HEK293T (cell line): ENCODE measurements around the gene SMCO3.
A peak's percentile ranks its signal among the peaks of the same experiment; 100 is the strongest.

Source experiments
- CTCF ChIA-PET: fragments of 350-600 bp; formaldehyde crosslinking; extraction: SDS; loops from one replicate; lab custom pipeline; 2021; ENCODE audit warnings: antibody characterized with exemption, inconsistent platforms; lab: Yijun Ruan, JAX
- POLR2A ChIA-PET: fragments of 350-600 bp; formaldehyde crosslinking; extraction: SDS; loops from one replicate; lab custom pipeline; 2020; ENCODE audit warnings: antibody characterized with exemption, inconsistent platforms; lab: Yijun Ruan, JAX
- DNase-seq: peaks from one replicate; pipeline ENCODE4 v3.0.0; 2012; ENCODE audit warnings: mixed read lengths; ENCODE audit errors: extremely low spot score
- ARNT ChIP-seq: fragments of 450-650 bp; IDR thresholded peaks from 2 replicates; pipeline ENCODE4 v1.6.1; 2017; ENCODE audit warnings: mild to moderate bottlenecking
- BHLHE40 ChIP-seq: fragments of 450-650 bp; IDR thresholded peaks from 2 replicates; pipeline ENCODE4 v1.6.1; 2016; ENCODE audit warnings: mild to moderate bottlenecking, moderate library complexity, borderline replicate concordance
- CTBP1 ChIP-seq: fragments of 450-650 bp; IDR thresholded peaks from 2 replicates; pipeline ENCODE4 v1.6.1; 2016; ENCODE audit warnings: borderline replicate concordance
- ELF4 ChIP-seq: fragments of 450-650 bp; IDR thresholded peaks from 2 replicates; pipeline ENCODE4 v1.6.1; 2017; ENCODE audit warnings: antibody characterized with exemption
- FOXA1 ChIP-seq: fragments of 450-650 bp; IDR thresholded peaks from 2 replicates; pipeline ENCODE4 v1.6.1; 2016; ENCODE audit warnings: mild to moderate bottlenecking
- FOXK2 ChIP-seq: fragments of 450-650 bp; IDR thresholded peaks from 2 replicates; pipeline ENCODE4 v1.6.1; 2016; ENCODE audit warnings: mild to moderate bottlenecking
- FOXM1 ChIP-seq: fragments of 450-650 bp; IDR thresholded peaks from 2 replicates; pipeline ENCODE4 v1.6.1; 2017; ENCODE audit warnings: mild to moderate bottlenecking, borderline replicate concordance
- HDGF ChIP-seq: fragments of 450-650 bp; IDR thresholded peaks from 2 replicates; pipeline ENCODE4 v1.6.1; 2017; ENCODE audit warnings: antibody characterized with exemption, borderline replicate concordance
- L3MBTL2 ChIP-seq: fragments of 450-650 bp; conservative IDR thresholded peaks from 2 replicates; pipeline ENCODE4 v1.6.1; 2016; ENCODE audit warnings: mild to moderate bottlenecking
- LEF1 ChIP-seq: fragments of 450-650 bp; IDR thresholded peaks from 2 replicates; pipeline ENCODE4 v1.6.1; 2017; ENCODE audit warnings: mild to moderate bottlenecking, borderline replicate concordance
- NFRKB ChIP-seq: fragments of 450-650 bp; IDR thresholded peaks from 2 replicates; pipeline ENCODE4 v1.6.1; 2016; ENCODE audit warnings: mild to moderate bottlenecking, moderate library complexity
- PKNOX1 ChIP-seq: fragments of 450-650 bp; IDR thresholded peaks from 2 replicates; pipeline ENCODE4 v1.6.1; 2016
- SP1 ChIP-seq: fragments of 450-650 bp; IDR thresholded peaks from 2 replicates; pipeline ENCODE4 v1.6.1; 2017
- SUZ12 ChIP-seq: fragments of 450-650 bp; IDR thresholded peaks from 2 replicates; pipeline ENCODE4 v1.6.1; 2016; ENCODE audit warnings: mild to moderate bottlenecking
- TARDBP ChIP-seq: fragments of 450-650 bp; IDR thresholded peaks from 2 replicates; pipeline ENCODE4 v1.6.1; 2016
- ZNF384 ChIP-seq: fragments of 450-650 bp; IDR thresholded peaks from 2 replicates; pipeline ENCODE4 v1.6.1; 2016

SMCO3 gene

GRCh38 chr12:14814014-14814413 lies at the start of gene SMCO3:
Gene SMCO3, minus strand, starts transcription at chr12:14814182. Its CDS starts 7,502 bp downstream, at chr12:14806680.
- no peak for DNase-seq
- no peak for TF ChIP-seq TARDBP
- no peak for TF ChIP-seq FOXA1
- TF ChIP-seq L3MBTL2, result no peak
- no peak for TF ChIP-seq PKNOX1
- TF ChIP-seq ZNF384, result no peak
- TF ChIP-seq SUZ12, result no peak
- TF ChIP-seq BHLHE40, result no peak
- TF ChIP-seq FOXM1, result no peak
- no peak for TF ChIP-seq FOXK2
- no peak for TF ChIP-seq ELF4
- no peak for TF ChIP-seq HDGF
- TF ChIP-seq SP1, result no peak
- no peak for TF ChIP-seq ARNT
- no peak for TF ChIP-seq LEF1
- TF ChIP-seq CTBP1, result no peak
- no peak for TF ChIP-seq NFRKB
- ChIA-PET POLR2A (interaction anchor here (1.3 to 1.6 kb wide), 3 partner anchors 9 to 43 kb away, joined by 3 to 9 read pairs (median 4); partner anchors contain the start of genes C12orf60 and WBP11), CTCF (interaction anchor here (0.8 kb wide), 1 partner anchor 32 kb away, joined by 3 read pairs; no protein-coding TSS in a partner anchor)

GRCh38 chr12:14860490-14860889 lies 46.5 kb upstream of the SMCO3 start:
- POLR2A ChIA-PET, result no interaction called here
- CTCF ChIA-PET, result no interaction called here
- TF ChIP-seq FOXM1, result no peak
- no peak for TF ChIP-seq SUZ12
- no peak for TF ChIP-seq BHLHE40
- TF ChIP-seq SP1, result no peak
- no peak for TF ChIP-seq FOXA1
- no peak for TF ChIP-seq L3MBTL2
- TF ChIP-seq FOXK2, result no peak
- TF ChIP-seq ELF4, result no peak
- no peak for TF ChIP-seq TARDBP
- no peak for TF ChIP-seq HDGF
- no peak for TF ChIP-seq PKNOX1
- no peak for TF ChIP-seq ZNF384
- TF ChIP-seq LEF1, result no peak
- TF ChIP-seq ARNT, result no peak
- DNase-seq, result no peak

GRCh38 chr12:14858513-14858912 lies 44.5 kb upstream of the SMCO3 start:
- CTCF ChIA-PET, result interaction anchor here (0.7 kb wide), 1 partner anchor 126 kb away, joined by 5 read pairs; no protein-coding TSS in a partner anchor
- POLR2A ChIA-PET, result no interaction called here
- TF ChIP-seq BHLHE40 (no peak), LEF1 (no peak), TARDBP (no peak), NFRKB (no peak), L3MBTL2 (no peak), ELF4 (no peak), CTBP1 (no peak), FOXA1 (no peak), ZNF384 (no peak)
- no peak for DNase-seq

- ChIA-PET CTCF (interaction anchor here (0.5 to 1.4 kb wide), 2 partner anchors 9 to 140 kb away, joined by 5 to 8 read pairs; no protein-coding TSS in a partner anchor), POLR2A (interaction anchor here (1.1 kb wide), 1 partner anchor 83 kb away, joined by 4 read pairs; a partner anchor contains a TSS)
- DNase-seq, result peak; percentile 11
- TF ChIP-seq PKNOX1 (peak; percentile 53), SP1 (no peak)
Observed at GRCh38 chr12:14854586-14855183, 40.7 kb upstream of the SMCO3 start.

- POLR2A ChIA-PET, result no interaction called here
- CTCF ChIA-PET, result interaction anchor here (0.5 to 1.4 kb wide), 3 partner anchors 8 to 367 kb away, joined by 3 to 8 read pairs (median 5); partner anchors contain the start of gene RERG
- DNase-seq, result no peak
- TF ChIP-seq SP1 (no peak), NFRKB (no peak), TARDBP (no peak), FOXA1 (no peak), ZNF384 (no peak), LEF1 (no peak)
Observed at GRCh38 chr12:14853961-14854360, 40.0 kb upstream of the SMCO3 start.

- ChIA-PET CTCF (interaction anchor here (1.1 kb wide), 1 partner anchor 368 kb away, joined by 3 read pairs; the partner anchor contains the start of gene RERG), POLR2A (no interaction called here)
- TF ChIP-seq SP1 (no peak), FOXA1 (no peak), TARDBP (no peak), ELF4 (no peak), SUZ12 (no peak), ZNF384 (no peak), NFRKB (no peak), FOXK2 (no peak), PKNOX1 (no peak), BHLHE40 (no peak), LEF1 (no peak), L3MBTL2 (no peak), HDGF (no peak), FOXM1 (no peak), CTBP1 (no peak), ARNT (no peak)
- DNase-seq, result no peak
Observed at GRCh38 chr12:14852880-14853279, 38.9 kb upstream of the SMCO3 start.
